GM23338 (cell line): ENCODE results near the gene SHLD3.
"Not testable (repeated sequence)": the region's sequence is repeated elsewhere in the genome, so short reads cannot be mapped to it uniquely, and the experiment has no call there.

Experiments
- CREB1 ChIP-seq: fragments of 250-450 bp; sonication (Bioruptor Pico); IDR thresholded peaks from 2 replicates; pipeline ENCODE4 v1.5.0; 2020; ENCODE audit warnings: low read depth, mild to moderate bottlenecking, moderate library complexity
- CTCF ChIP-seq, 2 experiments: fragments of 200-600 bp in 1 of 2; sonication (generic) in 1 of 2; conservative IDR thresholded peaks; 2 replicates each; pipeline versions ENCODE4 v1.5.1 to v1.6.1; 2016 to 2017; ENCODE audit warnings: antibody characterized with exemption in 2 of 2, low read depth in 2 of 2, mild to moderate bottlenecking in 2 of 2, moderate library complexity in 1 of 2
- EZH2 ChIP-seq: fragments of 200-600 bp; sonication (generic); IDR thresholded peaks from one replicate; pipeline ENCODE4 v1.8.0; 2017; ENCODE audit warnings: antibody characterized with exemption, mild to moderate bottlenecking, low read depth; ENCODE audit not compliant: unreplicated experiment
- EZH2phosphoT487 ChIP-seq: fragments of 200-600 bp; sonication (generic); IDR thresholded peaks from one replicate; pipeline ENCODE4 v1.8.1; 2018; ENCODE audit warnings: antibody characterized with exemption; ENCODE audit not compliant: unreplicated experiment
- JUNB ChIP-seq: IDR thresholded peaks from one replicate; pipeline ENCODE4 v1.6.1; 2016; ENCODE audit warnings: antibody characterized with exemption; ENCODE audit not compliant: unreplicated experiment
- NANOG ChIP-seq: IDR thresholded peaks from 2 replicates; pipeline ENCODE4 v1.6.1; 2016; ENCODE audit warnings: antibody characterized with exemption, borderline replicate concordance
- POLR2AphosphoS5 ChIP-seq: IDR thresholded peaks from 2 replicates; pipeline ENCODE4 v1.6.1; 2016; ENCODE audit warnings: antibody characterized with exemption, low read depth
- REST ChIP-seq: IDR thresholded peaks from one replicate; pipeline ENCODE4 v1.6.1; 2018; ENCODE audit warnings: antibody characterized with exemption; ENCODE audit not compliant: unreplicated experiment
- STAT1 ChIP-seq: IDR thresholded peaks from one replicate; pipeline ENCODE4 v1.6.1; 2016; ENCODE audit warnings: antibody characterized with exemption; ENCODE audit not compliant: unreplicated experiment
- ZNF114 ChIP-seq: fragments of 250-450 bp; sonication (Bioruptor Pico); IDR thresholded peaks from 2 replicates; pipeline ENCODE4 v1.5.0; 2020; ENCODE audit warnings: mild to moderate bottlenecking, moderate library complexity
- ZNF331 ChIP-seq: fragments of 250-450 bp; sonication (Bioruptor Pico); IDR thresholded peaks from 2 replicates; pipeline ENCODE4 v1.5.0; 2020; ENCODE audit warnings: low read depth, mild to moderate bottlenecking, moderate library complexity
- TF ChIP-seq, protein P1 (sequence below): IDR thresholded peaks from 2 replicates; pipeline ENCODE4 v1.6.1; 2016; ENCODE audit warnings: antibody characterized with exemption

DNA sequence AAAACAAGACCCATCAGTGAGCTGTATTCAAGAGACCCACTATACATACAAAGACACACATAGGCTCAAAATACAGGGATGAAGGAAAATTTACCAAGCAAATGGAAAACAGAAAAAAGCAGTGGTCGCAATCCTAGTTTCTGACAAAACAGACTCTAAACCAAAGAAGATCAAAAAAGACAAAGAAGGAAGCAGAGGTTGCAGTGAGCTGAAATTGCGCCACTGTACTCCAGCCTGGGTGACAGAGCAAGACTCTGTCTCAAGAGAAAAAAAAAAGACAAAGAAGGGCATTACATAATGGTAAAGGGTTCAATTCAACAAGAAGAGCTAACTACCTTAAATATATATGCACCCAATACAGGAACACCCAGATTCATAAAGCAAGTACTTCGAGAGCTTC, 51.2 kb downstream of the SHLD3 start:
- TF ChIP-seq CTCF (conservative IDR thresholded peaks at IDR 0.05; ENCODE audit: low read depth in 2 of 2); CREB1 (CRISPR knock-in tag); EZH2; EZH2phosphoT487; POLR2AphosphoS5; REST; NANOG; JUNB; ZNF114 (CRISPR knock-in tag); STAT1; ZNF331 (CRISPR knock-in tag): not testable (repeated sequence)
- TF ChIP-seq, protein P1, sequence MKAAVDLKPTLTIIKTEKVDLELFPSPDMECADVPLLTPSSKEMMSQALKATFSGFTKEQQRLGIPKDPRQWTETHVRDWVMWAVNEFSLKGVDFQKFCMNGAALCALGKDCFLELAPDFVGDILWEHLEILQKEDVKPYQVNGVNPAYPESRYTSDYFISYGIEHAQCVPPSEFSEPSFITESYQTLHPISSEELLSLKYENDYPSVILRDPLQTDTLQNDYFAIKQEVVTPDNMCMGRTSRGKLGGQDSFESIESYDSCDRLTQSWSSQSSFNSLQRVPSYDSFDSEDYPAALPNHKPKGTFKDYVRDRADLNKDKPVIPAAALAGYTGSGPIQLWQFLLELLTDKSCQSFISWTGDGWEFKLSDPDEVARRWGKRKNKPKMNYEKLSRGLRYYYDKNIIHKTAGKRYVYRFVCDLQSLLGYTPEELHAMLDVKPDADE, result not testable (repeated sequence)
